Neural cell (in vitro differentiated cells): ENCODE measurements around the gene CCNL2. TPM values are rescaled to one million over a fixed set of nuclear protein-coding genes. Genes with fewer than 3 reads are reported as not detected.

Experiments used
- H2AFZ ChIP-seq: fragments of 200-600, 300-800 bp; sonication (generic), shearing (Covaris generic); 2 replicates; pipeline ENCODE4 v1.6.0; 2014; ENCODE audit warnings: low read depth, mild to moderate bottlenecking, antibody characterized with exemption, low read length, moderate library complexity
- H3F3A ChIP-seq: fragments of 200-600 bp; shearing (Covaris generic); 2 replicates; pipeline ENCODE4 v1.6.1; 2016; ENCODE audit warnings: mild to moderate bottlenecking, moderate library complexity, mixed read lengths, antibody characterized with exemption, low read length; ENCODE audit not compliant: insufficient read depth, poor library complexity, severe bottlenecking
- H3K27ac ChIP-seq: fragments of 200-600, 300-800 bp; sonication (generic), shearing (Covaris generic); 2 replicates; pipeline ENCODE4 v1.5.1; 2014; ENCODE audit warnings: mild to moderate bottlenecking, low read length, moderate library complexity
- H3K27me3 ChIP-seq: fragments of 300-800, 200-600 bp; sonication (generic), shearing (Covaris generic); 2 replicates; pipeline ENCODE4 v1.6.0; 2014; ENCODE audit warnings: mild to moderate bottlenecking, low read depth, low read length, moderate library complexity; ENCODE audit not compliant: insufficient read depth
- H3K36me3 ChIP-seq: fragments of 300-800, 200-600 bp; sonication (generic), shearing (Covaris generic); 2 replicates; pipeline ENCODE4 v1.5.1; 2014; ENCODE audit warnings: mild to moderate bottlenecking, antibody characterized with exemption, low read length, moderate library complexity; ENCODE audit not compliant: insufficient read depth
- H3K4me2 ChIP-seq: fragments of 300-800, 200-600 bp; sonication (generic), shearing (Covaris generic); 2 replicates; pipeline ENCODE4 v1.6.0; 2014; ENCODE audit warnings: mild to moderate bottlenecking, low read length
- H3K4me3 ChIP-seq: fragments of 300-800, 200-600 bp; sonication (generic), shearing (Covaris generic); 2 replicates; pipeline ENCODE4 v1.5.1; 2014; ENCODE audit warnings: mild to moderate bottlenecking, low read length, moderate library complexity
- H3K79me2 ChIP-seq: fragments of 200-600 bp; shearing (Covaris generic); replicated peaks from 2 replicates; pipeline ENCODE4 v1.6.0; 2014; ENCODE audit warnings: mild to moderate bottlenecking, low read length, moderate library complexity; ENCODE audit not compliant: insufficient read depth
- H3K9ac ChIP-seq: fragments of 300-800, 200-600 bp; sonication (generic), shearing (Covaris generic); 2 replicates; pipeline ENCODE4 v1.6.1; 2016; ENCODE audit warnings: mild to moderate bottlenecking, low read length, mixed read lengths
- H3K9me2 ChIP-seq: fragments of 200-600 bp; shearing (Covaris generic); 2 replicates; pipeline ENCODE4 v1.6.1; 2016; ENCODE audit warnings: mild to moderate bottlenecking, low read length, mixed read lengths; ENCODE audit not compliant: insufficient read depth
- H3K9me3 ChIP-seq: fragments of 200-600, 300-800 bp; sonication (generic), shearing (Covaris generic); 2 replicates; pipeline ENCODE4 v1.6.1; 2016; ENCODE audit warnings: mild to moderate bottlenecking, mixed run types, low read length, moderate library complexity, mixed read lengths
- H4K20me1 ChIP-seq: fragments of 200-600 bp; shearing (Covaris generic); 2 replicates; pipeline ENCODE4 v1.6.1; 2016; ENCODE audit warnings: mild to moderate bottlenecking, mixed run types; ENCODE audit not compliant: insufficient read depth
- EP300 ChIP-seq: fragments of 450-650 bp; conservative IDR thresholded peaks from 2 replicates; pipeline ENCODE4 v1.6.1; 2014; ENCODE audit warnings: antibody characterized with exemption, mild to moderate bottlenecking, moderate library complexity; ENCODE audit not compliant: poor library complexity, severe bottlenecking
- EZH2 ChIP-seq: fragments of 200-600, 300-800 bp; shearing (Covaris generic), sonication (generic); IDR thresholded peaks from 2 replicates; pipeline ENCODE4 v1.6.1; 2014; ENCODE audit warnings: antibody characterized with exemption, low read length, borderline replicate concordance, mild to moderate bottlenecking; ENCODE audit not compliant: insufficient read depth, poor library complexity, severe bottlenecking
- MXI1 ChIP-seq: fragments of 450-650 bp; conservative IDR thresholded peaks from 2 replicates; pipeline ENCODE4 v1.6.1; 2014; ENCODE audit warnings: antibody characterized with exemption, mild to moderate bottlenecking; ENCODE audit not compliant: poor library complexity, severe bottlenecking
- POLR2AphosphoS5 ChIP-seq: IDR thresholded peaks from 2 replicates; pipeline ENCODE4 v1.6.1; 2012
- RAD21 ChIP-seq: fragments of 450-650 bp; conservative IDR thresholded peaks from 2 replicates; pipeline ENCODE4 v1.6.1; 2014; ENCODE audit warnings: antibody characterized with exemption, mild to moderate bottlenecking, moderate library complexity
- REST ChIP-seq: IDR thresholded peaks from 2 replicates; pipeline ENCODE4 v1.6.1; 2012; ENCODE audit warnings: borderline replicate concordance
- SMC3 ChIP-seq: fragments of 450-650 bp; conservative IDR thresholded peaks from 2 replicates; pipeline ENCODE4 v1.6.1; 2014; ENCODE audit warnings: antibody characterized with exemption, mild to moderate bottlenecking, moderate library complexity; ENCODE audit not compliant: poor library complexity
- TAF1 ChIP-seq: IDR thresholded peaks from 2 replicates; pipeline ENCODE4 v1.6.1; 2012; ENCODE audit warnings: low read depth
- polyA plus RNA-seq: library from polyadenylated mRNA; depleted of rRNA; stranded (reverse); fragments of >200 nt; gene quantifications from 2 replicates; pipeline ENCODE4 v1.2.3, GENCODE V29; 2014
- TF ChIP-seq, protein P1 (sequence below): fragments of 450-650 bp; IDR thresholded peaks from 2 replicates; pipeline ENCODE4 v1.5.1; 2014; ENCODE audit warnings: antibody characterized with exemption, mild to moderate bottlenecking, moderate library complexity; ENCODE audit not compliant: poor library complexity, severe bottlenecking

Gene CCNL2
- polyA plus RNA-seq, 1 donor from 2014 or later: 696 TPM

DNA sequence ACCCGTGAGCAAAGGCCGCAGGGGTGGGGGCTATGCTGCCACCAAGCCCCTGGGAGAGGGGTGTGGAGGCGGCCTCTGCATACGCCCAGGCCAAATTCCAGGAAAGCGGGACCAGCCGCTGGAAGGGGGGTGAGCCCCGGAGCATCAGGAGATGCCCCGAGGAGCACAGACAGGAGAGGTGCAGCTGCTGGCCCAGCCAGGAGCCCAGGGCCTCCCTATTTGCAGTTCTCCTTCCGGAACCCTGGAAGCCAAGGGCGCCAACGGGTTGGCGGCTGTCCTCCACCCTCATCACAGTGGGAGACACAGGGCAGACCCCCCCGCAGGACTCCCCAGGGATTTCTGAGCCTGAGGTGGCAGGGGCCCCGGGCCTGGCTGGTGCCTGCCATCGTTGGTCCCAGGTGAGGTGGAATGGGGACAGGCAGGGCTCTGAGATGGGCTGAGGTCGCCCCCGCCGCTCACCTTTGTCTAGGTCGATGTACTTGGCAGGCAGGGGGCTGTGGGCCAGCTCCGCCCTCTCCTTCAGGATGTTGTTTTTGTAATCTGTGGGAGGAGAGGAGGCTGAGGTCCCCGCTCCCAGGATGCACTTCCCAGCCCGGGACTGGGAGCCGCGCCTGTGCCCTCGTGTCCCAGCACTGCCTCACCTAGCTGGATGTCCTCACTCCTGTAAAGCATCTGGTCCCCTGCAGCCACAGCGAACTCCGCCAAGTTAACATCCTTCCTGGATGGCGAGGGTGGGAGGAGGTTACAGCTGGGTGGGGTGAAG is 45.6 kb downstream of the CCNL2 start:
- no peaks in the 10 kb centered on the region for H3F3A ChIP-seq
- no peaks in the 10 kb centered on the region for H3K9me2 ChIP-seq
- no peaks in the 10 kb centered on the region for H3K36me3 ChIP-seq
- no peak overlapping the region for H3K4me2 ChIP-seq
- peak overlapping the region; percentile 55 for H3K4me3 ChIP-seq
- H3K27me3 ChIP-seq: peaks cover 26% of the 10 kb centered on the region
- peak overlapping the region; percentile 9 for H3K9ac ChIP-seq
- H3K79me2 ChIP-seq: no peaks in the 10 kb centered on the region
- no peak overlapping the region for H3K27ac ChIP-seq
- no peaks in the 10 kb centered on the region for H4K20me1 ChIP-seq
- no peaks in the 10 kb centered on the region for H3K9me3 ChIP-seq
- H2AFZ ChIP-seq: no peak overlapping the region
- TF ChIP-seq EP300 (no peak), EZH2 (no peak), RAD21 (no peak)

DNA sequence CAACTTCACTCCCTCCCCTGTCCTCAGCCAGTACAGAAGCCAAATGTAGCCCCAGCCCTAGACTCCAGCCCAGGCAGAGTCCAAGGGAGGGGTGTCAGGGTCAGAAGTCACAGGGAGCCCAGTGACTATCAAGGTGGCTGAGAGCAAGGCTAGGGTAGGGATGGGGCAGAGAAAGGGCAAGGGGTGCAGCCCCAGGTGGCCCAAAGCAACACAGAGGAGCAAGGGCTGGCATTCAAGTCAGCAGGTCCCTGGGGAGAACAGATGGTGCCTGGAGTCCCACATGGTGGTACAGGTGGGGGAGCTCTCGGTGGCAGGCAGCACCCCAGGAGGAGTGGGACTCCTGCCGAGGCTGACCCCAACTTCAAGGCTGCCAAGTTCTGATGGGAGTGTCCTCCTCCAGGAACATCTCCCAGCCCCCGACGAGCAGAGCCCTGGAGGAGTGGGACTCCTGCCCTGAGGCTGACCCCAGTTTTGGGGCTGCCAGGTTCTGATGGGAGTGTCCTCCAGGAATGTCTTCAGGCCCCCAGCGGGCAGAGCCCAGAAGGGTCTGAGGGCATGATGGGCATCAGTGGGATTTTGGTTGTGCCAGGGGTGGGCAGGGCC is 46.2 kb downstream of the CCNL2 start:
- Histone ChIP-seq H3K4me3 (no peak overlapping the region), H3K9ac (no peak overlapping the region), H3K9me3 (no peaks in the 10 kb centered on the region), H3K9me2 (no peaks in the 10 kb centered on the region), H3K79me2 (peaks cover 5% of the 10 kb centered on the region), H3K4me2 (no peak overlapping the region), H3K27ac (no peak overlapping the region), H3K27me3 (peaks cover 26% of the 10 kb centered on the region), H4K20me1 (peaks cover 3% of the 10 kb centered on the region), H3F3A (no peaks in the 10 kb centered on the region), H2AFZ (no peak overlapping the region), H3K36me3 (no peaks in the 10 kb centered on the region)
- TF ChIP-seq EP300: no peak
- TF ChIP-seq POLR2AphosphoS5: no peak
- no peak for TF ChIP-seq TAF1
- no peak for TF ChIP-seq EZH2
- TF ChIP-seq RAD21: no peak
- TF ChIP-seq REST: no peak
- TF ChIP-seq SMC3: no peak
- TF ChIP-seq, protein P1, sequence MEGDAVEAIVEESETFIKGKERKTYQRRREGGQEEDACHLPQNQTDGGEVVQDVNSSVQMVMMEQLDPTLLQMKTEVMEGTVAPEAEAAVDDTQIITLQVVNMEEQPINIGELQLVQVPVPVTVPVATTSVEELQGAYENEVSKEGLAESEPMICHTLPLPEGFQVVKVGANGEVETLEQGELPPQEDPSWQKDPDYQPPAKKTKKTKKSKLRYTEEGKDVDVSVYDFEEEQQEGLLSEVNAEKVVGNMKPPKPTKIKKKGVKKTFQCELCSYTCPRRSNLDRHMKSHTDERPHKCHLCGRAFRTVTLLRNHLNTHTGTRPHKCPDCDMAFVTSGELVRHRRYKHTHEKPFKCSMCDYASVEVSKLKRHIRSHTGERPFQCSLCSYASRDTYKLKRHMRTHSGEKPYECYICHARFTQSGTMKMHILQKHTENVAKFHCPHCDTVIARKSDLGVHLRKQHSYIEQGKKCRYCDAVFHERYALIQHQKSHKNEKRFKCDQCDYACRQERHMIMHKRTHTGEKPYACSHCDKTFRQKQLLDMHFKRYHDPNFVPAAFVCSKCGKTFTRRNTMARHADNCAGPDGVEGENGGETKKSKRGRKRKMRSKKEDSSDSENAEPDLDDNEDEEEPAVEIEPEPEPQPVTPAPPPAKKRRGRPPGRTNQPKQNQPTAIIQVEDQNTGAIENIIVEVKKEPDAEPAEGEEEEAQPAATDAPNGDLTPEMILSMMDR: no peak
- no peak for TF ChIP-seq MXI1
